ENCODE measurements around the gene KIAA1755.

Gene KIAA1755

DNA sequence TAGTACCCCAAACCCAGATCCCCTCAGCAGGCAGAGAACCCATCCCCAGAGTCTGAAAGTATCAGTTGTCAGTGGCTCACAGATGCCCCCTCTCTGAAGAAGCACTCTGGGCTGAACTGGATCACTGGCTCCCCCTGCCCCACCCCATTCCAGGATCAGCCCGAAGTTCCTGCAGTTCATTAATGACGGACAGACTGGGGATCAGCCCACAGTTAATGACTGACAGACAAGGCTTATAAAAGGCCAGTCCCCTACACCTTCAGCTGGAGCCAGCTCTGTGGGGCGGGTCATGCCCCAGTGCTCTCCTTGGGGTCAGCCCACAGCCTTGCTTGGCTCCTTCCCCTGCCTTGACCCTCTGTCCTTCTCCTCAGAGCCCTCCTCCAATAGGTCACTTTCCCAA lies 21.7 kb downstream of the KIAA1755 start:
- no peak for DNase-seq

GRCh38 chr20:38237381-38237780 lies 23.2 kb downstream of the KIAA1755 start:
- no peak for DNase-seq

DNA sequence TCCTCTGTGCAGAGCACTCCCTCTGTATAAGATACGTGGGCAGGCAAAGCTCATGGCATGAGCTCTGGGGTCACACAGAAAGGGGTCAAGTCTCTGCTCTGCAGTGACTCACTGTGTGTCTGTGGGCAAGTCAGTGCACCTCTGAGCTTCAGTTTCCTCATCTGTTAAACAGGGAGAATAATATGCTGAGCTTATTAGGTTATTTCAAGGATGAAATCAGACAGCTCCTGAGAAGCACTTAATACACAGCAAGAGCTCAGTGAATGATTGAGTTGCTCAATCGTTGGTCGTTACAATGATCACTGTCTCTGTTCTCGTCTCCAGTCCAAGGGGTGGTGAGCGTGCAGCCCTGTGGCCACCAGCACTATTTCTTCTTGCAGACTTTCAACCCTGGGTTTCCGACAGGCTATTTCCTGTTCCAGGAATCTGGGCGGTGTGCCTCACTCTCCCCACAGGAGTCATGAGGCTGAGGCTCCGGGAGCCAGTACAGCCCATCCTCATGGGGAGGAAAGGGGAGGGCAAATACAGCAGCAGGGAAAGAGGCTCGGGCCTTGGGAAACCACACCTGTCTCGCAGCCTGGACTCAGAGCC lies 28.9 kb downstream of the KIAA1755 start:
- no peak for DNase-seq

DNA sequence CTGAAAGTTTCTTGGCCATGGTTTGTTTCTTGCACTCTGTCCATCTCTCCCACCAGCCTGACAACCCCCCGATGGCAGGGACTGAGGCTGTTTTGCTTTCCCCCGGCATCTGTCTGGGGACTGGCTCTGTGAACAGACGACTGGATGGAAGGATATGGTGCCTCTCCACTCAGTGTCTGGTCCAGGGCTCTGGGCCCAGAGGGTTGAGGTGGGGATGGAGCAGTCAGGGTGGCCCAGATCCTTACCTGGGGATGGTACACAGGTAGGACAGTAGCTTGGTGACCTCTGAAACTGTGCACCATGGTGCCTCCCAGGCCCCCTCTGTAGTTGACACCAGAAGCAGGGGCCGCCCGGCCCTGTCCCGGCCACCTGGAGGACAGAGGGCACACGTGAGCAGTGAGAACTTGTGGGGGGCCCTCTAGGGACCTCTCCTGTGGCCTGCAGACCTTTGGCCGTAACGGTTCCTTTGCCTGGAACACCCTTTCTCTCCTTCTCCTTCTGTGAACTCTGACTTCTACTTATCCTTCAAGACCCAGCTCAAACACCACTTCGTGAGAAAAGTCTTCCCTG lies 29.5 kb downstream of the KIAA1755 start:
- DNase-seq = no peak

DNA sequence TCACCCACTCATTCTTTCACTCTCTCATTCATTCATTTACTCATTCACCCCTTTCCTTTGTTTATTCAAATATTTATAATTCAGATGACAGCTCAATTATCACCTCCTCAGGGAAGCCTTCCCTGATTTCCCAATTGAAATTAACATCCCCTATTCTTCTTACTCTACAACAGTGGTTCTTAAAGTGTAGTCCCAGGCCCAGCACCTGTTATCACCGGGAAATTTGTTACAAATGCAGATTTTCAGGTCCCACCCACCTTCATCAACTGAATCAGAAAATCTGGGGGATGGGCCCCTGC lies 30.3 kb downstream of the KIAA1755 start:
- no peak for DNase-seq

- no peak for DNase-seq
Measured at GRCh38 chr20:38229376-38230252, 30.9 kb downstream of the KIAA1755 start.

GRCh38 chr20:38228436-38228835 lies 32.1 kb downstream of the KIAA1755 start:
- no peak for DNase-seq

- no peak for DNase-seq
Measured at GRCh38 chr20:38227420-38228360, 32.8 kb downstream of the KIAA1755 start.

GRCh38 chr20:38226553-38226952 lies 34.0 kb downstream of the KIAA1755 start:
- no peak for DNase-seq

GRCh38 chr20:38225900-38226263 lies 34.7 kb downstream of the KIAA1755 start:
- no peak for DNase-seq

DNA sequence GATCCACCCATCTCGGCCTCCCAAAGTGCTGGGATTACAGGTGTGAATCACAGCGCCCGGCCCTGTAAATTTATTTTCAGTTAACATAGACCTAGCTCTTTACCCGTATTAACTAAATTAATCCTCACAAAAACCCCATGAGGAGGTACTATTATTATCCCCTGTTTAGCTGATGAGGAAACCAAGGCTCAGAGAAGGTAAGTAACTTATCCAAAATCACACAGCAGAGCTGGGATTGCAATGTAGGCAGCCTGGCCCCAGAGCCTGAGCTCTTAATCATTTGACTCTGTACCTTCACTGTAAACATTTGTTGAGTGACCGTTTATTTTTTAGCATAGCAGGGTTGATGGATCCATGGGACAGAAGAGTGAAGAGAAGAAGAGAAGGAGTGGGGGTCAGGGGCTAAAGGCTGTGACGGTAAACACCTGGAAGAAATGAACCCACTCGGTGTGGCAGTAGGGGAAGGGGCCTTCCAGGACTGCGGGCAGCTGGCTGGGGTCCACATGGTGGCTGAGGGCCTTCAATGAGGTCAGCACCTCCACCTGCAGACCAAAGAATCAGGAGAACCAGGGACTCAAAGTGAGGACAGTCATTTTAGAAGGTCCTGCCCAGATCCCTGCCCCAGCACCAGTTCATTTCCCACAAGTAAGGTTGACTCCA lies 35.2 kb downstream of the KIAA1755 start:
- no peak for DNase-seq

GRCh38 chr20:38224531-38224930 lies 36.0 kb downstream of the KIAA1755 start:
- DNase-seq = no peak

DNA sequence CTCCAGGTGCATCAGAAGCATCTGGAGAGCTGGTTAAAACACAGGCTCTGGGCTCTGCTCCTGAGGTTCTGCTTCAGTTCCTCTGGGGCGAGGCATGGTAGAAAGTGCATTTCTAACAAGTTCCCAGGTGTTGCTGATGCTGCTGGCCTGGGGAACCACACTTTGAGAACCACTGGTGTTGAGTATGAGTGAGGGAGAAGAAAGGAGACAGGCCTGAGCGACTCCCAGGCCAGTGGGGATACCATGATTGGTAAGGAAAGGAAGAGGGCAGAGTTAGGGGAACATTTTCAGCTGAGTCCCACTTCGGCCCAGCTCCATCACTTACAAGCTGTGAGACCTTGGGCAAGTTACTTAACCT lies 36.8 kb downstream of the KIAA1755 start:
- DNase-seq = no peak

GRCh38 chr20:38222923-38223742 lies 37.4 kb downstream of the KIAA1755 start:
- DNase-seq = no peak

- peak in 1 of 2 donors; percentile 19 for DNase-seq
Measured at GRCh38 chr20:38222231-38222922, 38.2 kb downstream of the KIAA1755 start.

- DNase-seq = peak in 1 of 2 donors; percentile 21
Measured at GRCh38 chr20:38221119-38221589, 39.4 kb downstream of the KIAA1755 start.

GRCh38 chr20:38220587-38221118 lies 39.9 kb downstream of the KIAA1755 start:
- no peak for DNase-seq

DNA sequence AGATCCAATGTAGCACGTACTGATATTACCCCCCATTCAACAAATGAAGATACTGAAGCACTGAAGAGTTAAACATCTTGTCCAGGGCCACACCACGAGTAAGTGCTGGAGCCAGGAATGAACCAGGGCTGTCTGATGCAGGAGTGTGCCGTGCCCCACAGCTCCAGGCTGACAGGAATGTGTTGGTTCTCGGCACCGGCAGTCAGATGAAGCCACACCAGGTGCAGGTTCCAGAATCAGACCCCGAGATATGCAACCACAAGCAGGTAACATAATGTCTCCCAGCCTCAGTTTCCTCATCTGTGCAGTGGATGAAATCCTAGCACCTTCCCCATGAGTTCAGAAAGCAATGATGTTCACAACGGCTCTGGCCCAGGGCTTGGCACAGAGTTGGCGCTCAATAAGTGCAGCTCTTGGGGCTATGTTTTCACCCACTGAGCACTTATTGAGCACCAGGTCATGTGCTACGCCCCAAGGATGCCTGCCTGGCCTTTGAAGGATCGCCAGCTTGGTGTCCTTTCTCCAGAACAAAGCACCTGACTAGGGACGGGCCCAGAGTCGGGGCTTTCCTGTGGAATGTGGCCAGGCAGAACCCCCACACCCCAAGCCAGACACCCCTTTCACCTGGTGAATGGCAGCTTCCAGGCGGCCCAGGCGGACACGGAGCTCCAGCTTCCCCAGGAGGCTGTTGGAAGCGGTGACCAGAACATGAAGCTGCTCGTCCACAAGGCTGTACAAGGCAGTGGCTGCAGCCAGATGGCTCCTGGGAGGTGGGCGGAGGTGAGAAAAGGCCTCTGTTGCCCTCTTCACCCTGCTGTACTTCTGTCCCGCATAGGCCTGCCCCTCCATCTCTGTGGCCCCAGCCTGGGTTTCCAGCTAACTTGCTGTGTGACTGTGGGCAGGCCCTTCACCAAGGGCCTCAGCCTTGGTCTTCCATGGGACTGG lies 41.3 kb downstream of the KIAA1755 start:
- no peak for DNase-seq

DNA sequence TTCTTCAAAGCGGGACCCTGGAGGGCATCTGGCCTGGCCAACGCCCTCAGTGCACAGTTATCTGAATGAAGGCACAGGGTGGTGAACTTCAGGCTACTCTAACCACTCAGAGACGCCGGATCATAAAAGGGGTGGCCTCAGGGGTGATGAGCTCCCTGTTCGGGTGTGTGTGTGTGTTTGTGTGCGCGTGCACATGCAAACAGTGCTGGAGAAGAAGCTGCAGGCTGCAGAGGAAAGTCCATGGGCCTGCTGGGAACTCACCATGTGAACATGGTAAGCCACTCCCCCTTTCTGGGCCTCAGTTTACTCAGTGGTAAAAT lies 42.0 kb downstream of the KIAA1755 start:
- no peak for DNase-seq

Measured in hippocampal formation (tissue), 2 donors.